Activated CD8-positive, alpha-beta memory T cell treated with anti-CD3 and anti-CD28 coated beads, Interleukin-2, amount 50 U/mL, for 24 hours (primary cell): Measurements from ENCODE around the gene DEFB131B.
"Not testable (repeated sequence)": the region's sequence is repeated elsewhere in the genome, so short reads cannot be mapped to it uniquely, and the experiment has no call there.

Experiments
- DNase-seq: peaks from one replicate; pipeline ENCODE4 v3.0.0-alpha.2; 2020; ENCODE audit errors: extremely low read depth

The DEFB131B gene

DNA sequence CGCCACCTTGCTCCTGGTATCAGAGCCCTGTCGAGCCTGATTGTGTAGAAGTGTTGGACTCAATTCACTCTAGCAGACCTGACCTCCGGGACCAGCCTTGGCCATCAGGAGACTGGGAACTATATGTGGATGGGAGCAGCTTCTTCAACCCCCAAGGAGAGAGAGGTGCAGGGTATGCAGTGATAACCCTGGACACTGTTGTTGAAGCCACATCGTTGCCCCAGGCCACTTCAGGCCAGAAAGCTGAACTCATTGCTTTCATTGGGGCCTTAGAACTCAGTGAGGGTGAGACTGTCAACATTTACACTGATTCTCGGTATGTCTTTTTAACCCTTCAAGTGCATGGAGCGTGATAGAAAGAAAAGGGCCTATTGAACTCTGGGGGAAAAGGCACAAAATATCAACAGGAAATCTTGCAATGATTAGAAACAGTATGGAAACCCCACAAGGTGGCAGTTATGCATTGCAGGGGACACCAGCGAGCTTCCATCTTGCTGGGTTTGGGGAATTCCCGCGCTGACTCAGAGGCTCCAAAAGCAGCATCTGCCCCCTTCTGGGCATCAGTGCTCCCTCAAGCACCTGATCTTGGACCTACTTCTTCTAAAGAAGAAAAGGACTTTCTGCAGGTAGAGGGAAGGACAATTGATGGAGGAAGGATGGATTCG, 33.2 kb downstream of the DEFB131B start:
- DNase-seq: peak; percentile 57

DNA sequence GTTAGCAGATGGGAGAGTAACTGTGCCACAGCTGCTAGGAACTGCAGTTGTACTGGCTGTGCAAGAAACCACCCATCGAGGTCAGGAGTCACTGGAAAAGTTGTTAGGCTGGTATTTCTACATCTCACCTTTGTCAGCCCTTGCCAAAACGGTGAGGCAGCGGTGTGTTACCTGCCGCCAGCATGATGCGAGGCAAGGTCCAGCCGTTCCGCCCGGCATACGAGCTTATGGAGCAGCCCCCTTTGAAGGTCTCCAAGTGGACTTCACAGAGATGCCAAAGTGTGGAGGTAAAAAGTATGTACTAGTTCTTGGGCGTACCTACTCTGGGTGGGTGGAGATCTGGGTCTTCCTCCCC, 33.7 kb downstream of the DEFB131B start:
- not testable (repeated sequence) for DNase-seq

DNA sequence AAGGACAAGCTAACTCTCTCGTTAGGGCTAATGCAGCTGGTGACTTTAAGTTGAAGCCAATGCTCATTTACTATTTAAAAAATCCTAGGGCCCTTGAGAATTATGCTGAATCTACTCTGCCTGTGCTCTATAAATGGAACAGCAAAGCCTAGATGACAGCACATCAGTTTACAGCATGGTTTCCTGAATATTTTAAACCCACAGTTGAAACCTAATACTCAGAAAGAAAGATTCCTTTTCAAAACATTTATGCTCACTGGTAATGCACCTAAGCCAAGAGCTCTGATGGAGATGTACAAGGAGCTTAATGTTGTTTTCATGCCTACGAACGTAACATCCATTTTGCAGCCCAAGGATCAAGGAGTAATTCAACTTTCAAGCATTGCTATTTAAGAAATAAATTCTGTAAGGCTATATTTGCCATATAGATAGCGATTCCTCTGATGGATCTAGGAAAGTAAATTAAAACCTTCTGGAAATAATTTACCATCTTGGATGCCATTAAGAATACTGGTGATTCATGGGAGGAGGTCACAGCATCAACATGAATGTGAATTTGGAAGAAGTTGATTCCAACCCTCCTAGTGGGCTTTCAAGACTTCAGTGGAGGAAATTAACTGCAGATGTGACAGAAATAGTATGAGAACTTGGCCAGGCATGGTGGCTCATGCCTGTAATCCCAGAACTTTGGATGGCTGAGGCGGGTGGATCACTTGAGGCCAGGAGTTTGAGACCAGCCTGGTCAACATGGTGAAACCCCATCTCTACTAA, 35.7 kb downstream of the DEFB131B start:
- DNase-seq: no peak

DNA sequence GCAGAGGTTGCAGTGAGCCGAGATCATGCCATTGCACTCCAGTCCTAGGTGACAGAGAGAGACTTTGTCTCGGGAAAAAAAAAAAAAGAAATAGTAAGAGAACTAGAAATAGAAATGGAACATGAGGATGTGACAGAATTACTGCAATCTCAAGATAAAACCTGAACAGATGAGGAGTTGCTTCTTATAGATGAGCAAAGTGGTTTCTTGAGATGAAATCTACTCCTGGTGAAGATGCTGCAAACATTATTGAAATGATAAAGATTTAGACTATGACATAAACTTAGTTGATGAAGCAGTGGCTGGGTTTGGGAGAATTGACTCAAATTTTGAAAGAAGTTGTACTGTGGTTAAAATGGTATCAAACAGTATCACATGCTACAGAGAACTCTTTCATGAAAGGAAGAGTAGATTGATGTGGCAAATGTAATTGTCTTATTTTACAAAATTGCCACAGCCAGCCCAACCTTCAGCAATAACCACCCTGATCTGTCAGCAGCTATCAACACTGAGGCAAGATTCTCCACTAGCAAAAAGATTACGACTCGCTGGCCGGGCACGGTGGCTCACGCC, 36.5 kb downstream of the DEFB131B start:
- DNase-seq: no peak

DNA sequence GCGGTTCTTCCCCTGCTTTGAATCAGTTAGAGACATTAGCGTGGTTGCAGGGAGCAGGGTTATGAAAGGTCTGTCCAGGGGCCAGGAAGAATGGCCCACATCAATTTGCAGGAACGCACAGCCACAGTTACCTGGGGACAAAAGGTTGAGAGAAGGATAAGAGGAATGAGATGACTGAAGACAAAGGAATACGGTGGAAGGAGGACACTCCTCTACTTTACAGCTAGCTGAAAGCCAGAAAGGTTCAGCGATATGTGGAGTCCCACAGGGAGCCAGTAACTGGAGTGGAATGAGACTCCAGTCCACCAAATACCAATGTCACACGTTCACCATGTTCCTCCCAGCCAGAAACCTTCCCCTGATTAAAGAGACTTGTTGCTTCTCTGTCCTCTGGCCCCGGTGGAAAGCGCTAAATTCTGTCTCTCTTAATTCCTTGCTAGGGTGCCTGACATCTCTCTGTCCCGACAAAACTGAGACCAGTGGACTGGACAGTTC, 39.4 kb downstream of the DEFB131B start:
- DNase-seq: no peak

DNA sequence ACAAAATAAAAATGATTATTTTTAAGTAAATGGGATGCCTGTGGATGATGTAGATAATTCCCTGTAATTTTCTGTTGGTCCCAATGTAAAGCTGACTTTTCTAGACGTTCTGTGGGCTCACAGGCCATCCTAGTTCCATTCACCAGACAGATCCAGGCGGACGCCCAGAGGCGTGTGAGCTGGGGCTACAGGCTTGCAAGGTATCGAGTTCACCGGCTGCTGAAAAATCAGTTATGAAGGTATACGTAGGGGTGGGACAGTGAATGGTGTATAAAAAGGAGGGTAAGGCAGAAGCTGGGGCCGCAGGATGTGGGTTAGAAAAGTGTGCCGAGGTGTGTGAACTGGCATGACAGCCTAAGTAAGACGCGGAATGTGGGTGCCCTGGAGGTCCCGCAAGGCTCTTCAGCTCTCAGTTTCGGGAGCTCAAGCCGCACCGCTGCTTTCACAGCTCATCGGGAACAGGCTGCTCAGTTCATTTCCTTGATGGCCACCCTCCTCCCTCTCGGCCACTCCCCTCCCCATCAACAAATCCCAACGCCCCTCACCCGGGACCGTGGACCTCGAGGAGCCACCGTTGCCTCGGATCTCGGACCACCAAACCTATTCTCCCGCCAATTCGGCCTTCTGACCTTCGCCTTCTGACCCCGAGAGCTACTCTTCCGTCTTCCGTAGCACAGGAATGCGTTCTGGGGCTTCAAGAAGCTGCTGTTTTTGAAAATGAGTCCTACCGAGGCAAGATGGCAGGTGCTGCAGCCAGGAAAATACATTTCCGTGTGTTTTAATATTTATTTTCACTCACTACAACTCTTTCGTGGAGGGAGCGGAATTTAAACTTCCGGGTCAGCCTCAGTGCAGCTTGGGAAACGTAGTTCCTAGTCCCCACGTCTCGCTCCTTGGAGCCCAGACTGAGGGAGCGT, 49.8 kb downstream of the DEFB131B start, which contains the start of gene XNDC1N:
Gene XNDC1N, minus strand, starts transcription at position 775 of the 917 bp plus-strand sequence. CDS start 5,241 bp downstream, outside the sequence.
- peak; percentile 55 for DNase-seq

DNA sequence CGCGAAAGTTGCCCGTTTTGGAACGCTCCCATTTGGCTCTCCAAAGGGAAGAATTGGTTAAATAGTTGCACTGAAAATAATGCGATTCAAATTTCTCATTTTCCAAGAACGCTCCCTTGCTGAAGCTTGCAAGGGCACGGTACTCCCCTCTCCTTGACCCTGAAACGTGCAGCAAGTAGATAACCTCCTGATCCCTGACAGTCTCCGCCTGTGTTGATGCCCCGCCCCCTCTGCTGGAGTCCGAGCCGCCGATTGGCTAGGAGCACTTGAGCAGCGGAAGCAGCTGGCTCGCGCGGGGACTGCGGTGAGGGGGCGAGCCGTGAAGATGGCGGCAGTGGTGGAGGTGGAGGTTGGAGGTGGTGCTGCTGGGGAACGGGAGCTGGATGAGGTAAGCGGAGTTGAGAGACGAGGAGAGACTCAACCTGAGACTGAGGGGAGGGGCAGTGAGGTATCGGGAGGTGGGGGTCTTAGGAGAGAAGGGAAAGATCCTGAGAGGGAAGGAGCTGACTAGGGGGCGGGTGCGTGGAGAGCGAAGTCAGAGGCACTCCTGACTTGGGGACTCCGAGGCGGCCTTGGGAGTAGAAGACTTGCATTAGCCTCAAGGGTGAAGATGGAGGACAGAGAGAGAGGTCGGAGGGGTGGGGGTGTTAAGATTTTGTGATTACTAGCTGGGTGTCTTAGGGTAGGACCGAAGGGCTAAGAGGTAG, 50.6 kb downstream of the DEFB131B start, which contains the start of gene RNF121:
Gene RNF121, plus strand, starts transcription at position 310 of the 707 bp plus-strand sequence. Its CDS starts 16 bp downstream, at position 326.
- DNase-seq: peak; percentile 98

DNA sequence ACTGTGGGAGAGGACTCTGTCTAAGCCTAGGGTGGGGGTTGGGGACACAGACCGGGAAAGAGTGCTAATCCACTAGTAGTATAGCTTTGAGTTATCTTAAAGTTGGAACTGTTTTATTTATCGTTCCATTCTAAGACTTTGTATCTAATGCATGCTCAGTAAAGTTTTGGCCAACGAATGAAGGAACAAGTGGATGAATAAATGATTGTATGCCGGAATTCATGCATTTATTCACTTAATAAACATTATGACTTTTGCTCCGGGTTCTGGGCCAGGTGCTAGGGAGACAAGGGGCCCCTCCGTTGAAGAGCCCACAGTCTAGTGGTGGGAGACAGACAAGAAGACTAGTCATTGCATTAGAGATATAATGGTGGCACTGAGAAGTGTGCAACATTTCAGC, 51.2 kb downstream of the DEFB131B start:
- DNase-seq: no peak

DNA sequence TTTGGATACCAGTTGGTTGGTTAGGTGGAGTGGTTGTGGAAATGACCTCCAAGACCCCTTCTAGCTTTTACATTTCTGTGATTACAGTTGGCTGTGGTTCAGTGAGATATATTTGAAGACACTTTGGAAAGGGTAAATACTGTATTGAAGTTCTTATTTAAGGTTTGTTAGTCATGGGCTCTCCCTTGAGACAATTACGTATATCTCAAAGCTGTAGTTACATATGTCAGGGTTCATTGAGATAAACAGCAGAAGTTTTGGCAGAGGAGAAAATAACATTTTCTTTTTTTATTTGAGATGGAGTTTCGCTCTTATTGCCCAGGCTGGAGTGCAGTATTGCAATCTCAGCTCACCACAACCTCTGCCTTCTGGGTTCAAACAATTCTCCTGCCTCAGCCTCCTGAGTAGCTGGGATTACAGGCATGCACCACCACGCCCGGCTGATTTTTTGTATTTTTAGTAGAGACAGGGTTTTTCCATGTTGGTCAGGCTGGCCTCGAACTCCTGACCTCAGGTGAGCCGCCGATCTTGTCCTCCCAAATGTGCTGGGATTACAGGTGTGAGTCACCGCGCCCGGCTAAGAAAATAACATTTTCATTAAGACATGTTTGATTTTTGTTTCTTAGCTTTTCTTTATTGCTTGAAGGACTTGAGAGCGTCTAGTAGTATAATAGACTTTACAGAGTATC, 52.4 kb downstream of the DEFB131B start:
- no peak for DNase-seq

DNA sequence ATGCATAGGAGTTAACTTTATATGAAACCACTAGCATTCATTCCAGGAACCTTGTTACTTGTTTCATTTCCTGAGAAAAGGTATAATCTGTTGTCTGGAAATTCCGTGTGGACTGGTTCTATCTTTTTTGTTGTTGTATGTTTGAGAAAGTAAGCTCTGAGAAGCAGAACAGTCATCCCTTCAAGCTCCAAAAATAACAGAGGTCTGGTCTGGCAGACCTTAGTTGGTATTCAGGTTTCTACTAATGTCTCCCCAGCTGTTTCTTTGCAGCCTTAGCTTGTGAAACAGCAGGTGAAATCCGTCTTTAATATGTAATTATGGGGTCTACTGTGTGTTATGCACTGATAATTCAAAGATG, 53.0 kb downstream of the DEFB131B start:
- DNase-seq: no peak

DNA sequence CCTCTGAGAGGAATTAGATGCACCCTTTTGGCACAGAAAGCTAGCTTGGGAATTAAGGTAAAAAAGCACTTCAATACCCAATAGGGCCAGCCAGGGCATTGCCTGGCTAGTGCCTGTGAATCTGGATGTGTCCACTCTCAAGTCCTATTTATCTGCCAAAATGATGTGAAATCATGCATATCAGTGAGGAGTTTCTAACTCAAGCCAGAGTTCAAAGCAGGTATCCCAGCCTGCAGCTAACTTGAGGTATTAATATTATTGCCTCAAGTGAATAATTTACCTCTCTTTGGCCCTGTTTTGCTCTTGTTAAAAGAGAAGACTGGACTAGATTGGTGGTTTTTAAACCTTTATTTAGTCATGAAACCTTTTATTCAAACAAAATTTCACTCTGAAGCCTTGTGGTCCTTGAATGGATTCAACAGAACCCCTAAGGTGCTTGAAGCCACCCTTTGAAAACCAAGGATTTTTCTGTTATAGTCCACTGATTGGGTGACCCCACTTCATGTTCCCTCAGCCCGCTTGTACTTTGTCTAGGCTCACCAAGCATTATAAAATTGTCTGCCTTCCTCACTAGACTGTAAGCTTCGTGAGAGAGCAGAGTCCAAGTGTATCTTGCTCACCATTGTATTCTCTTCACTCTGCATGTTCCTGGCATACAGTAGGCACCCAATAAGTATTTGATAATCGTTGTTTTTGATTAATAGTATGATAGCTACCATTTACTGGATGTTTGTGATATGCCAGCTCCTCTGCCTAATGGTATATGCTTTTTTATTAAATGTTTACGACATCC, 55.1 kb downstream of the DEFB131B start:
- no peak for DNase-seq
